D721Med (cell line): ENCODE data around the gene IL11.

Source experiments
- DNase-seq: peaks from one replicate; pipeline ENCODE4 v3.0.0; 2011; ENCODE audit warnings: low spot score; ENCODE audit not compliant: insufficient read length
- FAIRE-seq: peaks from 2 replicates; lab custom pipeline; 2011; peaks lifted over from hg19 to GRCh38; lab: Jason Lieb, UNC
- CTCF ChIP-seq: IDR thresholded peaks from 2 replicates; pipeline ENCODE4 v1.5.1; 2012; ENCODE audit warnings: mild to moderate bottlenecking, control low read depth; ENCODE audit not compliant: insufficient read depth; ENCODE audit errors: missing control alignments

The IL11 gene

DNA sequence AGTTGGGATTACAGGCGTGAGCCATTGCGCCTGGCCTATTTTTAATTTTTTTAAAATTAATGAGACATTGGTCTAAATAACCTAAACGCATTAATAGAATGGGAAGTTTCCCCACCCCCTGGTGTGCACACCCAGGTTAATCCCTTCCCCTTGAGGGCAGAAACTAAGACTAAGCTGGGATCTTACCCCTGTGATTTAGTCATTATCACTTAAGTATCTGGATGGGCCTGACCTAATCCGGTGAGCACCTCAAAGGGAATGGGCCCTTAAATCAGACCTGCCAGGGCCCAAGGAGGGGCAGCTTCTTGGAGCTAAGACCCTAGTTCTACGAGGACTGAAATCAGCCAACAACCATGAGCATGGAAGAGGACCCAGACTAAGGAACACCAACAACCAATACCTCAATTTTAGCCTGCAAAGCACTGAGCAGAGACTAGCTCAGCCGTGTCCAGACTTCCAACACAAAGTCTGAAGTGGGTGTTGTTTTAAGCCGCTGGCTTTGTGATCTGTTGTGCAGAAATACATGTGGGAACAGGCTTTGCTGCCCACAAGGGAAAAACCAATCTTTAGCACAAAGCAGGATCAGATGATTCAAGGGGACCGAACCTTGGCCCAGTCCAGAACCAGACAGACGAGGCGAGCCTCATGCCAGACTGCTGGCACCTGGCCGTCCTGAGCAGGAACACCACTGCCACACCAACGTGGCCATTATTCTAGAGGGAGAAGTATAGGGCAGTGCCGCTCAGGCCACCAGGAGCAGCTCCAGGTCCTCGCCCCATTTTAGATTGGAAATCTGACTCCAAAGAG, 30.2 kb upstream of the IL11 start:
- DNase-seq: peak; percentile 93
- TF ChIP-seq CTCF: no peak
- no peak for FAIRE-seq

GRCh38 chr19:55398200-55398925, 28.1 kb upstream of the IL11 start:
- no peak for TF ChIP-seq CTCF
- FAIRE-seq (no peak), DNase-seq (no peak)

GRCh38 chr19:55392820-55393761, 22.8 kb upstream of the IL11 start:
- no peak for FAIRE-seq
- no peak for TF ChIP-seq CTCF
- DNase-seq: no peak

DNA sequence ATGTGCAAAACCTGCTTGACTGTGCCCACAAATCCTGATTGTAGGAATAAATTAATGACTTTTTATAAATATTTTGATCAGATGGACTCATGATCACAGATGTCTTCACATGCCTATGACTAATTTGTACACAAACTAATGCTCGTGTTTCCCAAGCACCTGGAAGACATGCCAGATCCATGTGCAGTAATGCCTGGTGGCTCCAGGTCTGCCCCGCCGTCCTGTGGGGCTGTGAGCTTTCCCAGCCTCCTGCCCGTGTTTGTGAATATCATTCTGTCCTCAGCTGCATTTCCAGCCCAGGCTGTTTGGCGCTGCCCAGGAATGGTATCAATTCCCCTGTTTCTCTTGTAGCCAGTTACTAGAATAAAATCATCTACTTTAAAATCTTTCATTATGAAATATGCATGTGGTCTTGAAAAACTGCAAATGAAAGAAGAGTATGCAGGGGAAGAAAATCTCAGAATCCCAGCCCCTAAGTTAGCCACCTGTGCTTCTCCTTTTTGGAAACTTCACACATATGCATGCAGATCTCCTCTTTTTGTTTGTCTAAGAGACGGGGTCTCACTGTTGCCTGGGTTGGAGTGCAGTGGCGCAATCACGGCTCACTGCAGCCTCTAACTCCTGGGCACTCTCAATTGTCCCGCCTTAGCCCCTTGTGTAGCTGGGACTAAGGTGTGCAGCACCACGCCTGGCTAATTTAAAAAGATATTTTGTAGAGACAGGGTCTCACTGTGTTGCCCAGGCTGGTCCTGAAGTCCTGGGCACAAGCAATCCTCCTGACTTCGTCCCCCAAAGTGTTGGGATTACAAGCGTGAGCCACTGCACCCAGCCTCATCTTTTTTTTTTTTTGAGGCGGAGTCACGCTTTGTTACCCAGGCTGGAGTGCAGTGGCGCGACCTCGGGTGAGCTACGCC, 21.7 kb upstream of the IL11 start:
- no peak for FAIRE-seq
- DNase-seq: no peak
- no peak for TF ChIP-seq CTCF

- no peak for DNase-seq
- FAIRE-seq: no peak
- TF ChIP-seq CTCF: no peak
These were observed 21.0 kb upstream of the IL11 start for GRCh38 chr19:55391191-55391670.

GRCh38 chr19:55390461-55390880, 20.2 kb upstream of the IL11 start:
- DNase-seq (no peak), FAIRE-seq (no peak)
- no peak for TF ChIP-seq CTCF
